HG03175 (cell line): Measurements from ENCODE around the gene ANKRD26.
"Not testable (repeated sequence)": the region's sequence is repeated elsewhere in the genome, so short reads cannot be mapped to it uniquely, and the experiment has no call there.

ENCODE experiments used
- ATAC-seq: cut with Tn5 transposase; IDR thresholded peaks from one replicate; pipeline ENCODE4 v1.9.1; 2021; ENCODE audit warnings: mild to moderate bottlenecking, moderate library complexity; ENCODE audit not compliant: unreplicated experiment

The ANKRD26 gene

GRCh38 chr10:27099916-27100812, at the start of gene ANKRD26:
Gene ANKRD26 (minus strand): TSS chr10:27100494. CDS start chr10:27100326, 168 bp downstream.
- ATAC-seq: peak; percentile 88

GRCh38 chr10:27147701-27148100, 47.4 kb upstream of the ANKRD26 start:
- ATAC-seq: no peak

GRCh38 chr10:27145937-27146336, 45.6 kb upstream of the ANKRD26 start:
- no peak for ATAC-seq

GRCh38 chr10:27143686-27144085, 43.4 kb upstream of the ANKRD26 start:
- ATAC-seq: no peak

GRCh38 chr10:27138277-27138676, 38.0 kb upstream of the ANKRD26 start:
- ATAC-seq: no peak

GRCh38 chr10:27134371-27134770, 34.1 kb upstream of the ANKRD26 start:
- no peak for ATAC-seq

- ATAC-seq: no peak
Measured at GRCh38 chr10:27108165-27108564, 7.9 kb upstream of the ANKRD26 start.

- no peak for ATAC-seq
Measured at GRCh38 chr10:27104919-27105318, 4.6 kb upstream of the ANKRD26 start.

GRCh38 chr10:27100813-27101347, 586 bp upstream of the ANKRD26 start:
- ATAC-seq: peak; percentile 4

GRCh38 chr10:27099448-27099847, 846 bp downstream of the ANKRD26 start:
- no peak for ATAC-seq

- no peak for ATAC-seq
Measured at GRCh38 chr10:27088119-27089044, 11.9 kb downstream of the ANKRD26 start.

- ATAC-seq: no peak
Measured at GRCh38 chr10:27072436-27073114, 27.7 kb downstream of the ANKRD26 start.

GRCh38 chr10:27068217-27068891, 31.9 kb downstream of the ANKRD26 start:
- ATAC-seq: peak; percentile 58

- peak; percentile 65 for ATAC-seq
Measured at GRCh38 chr10:27065084-27065483, 35.2 kb downstream of the ANKRD26 start.

- ATAC-seq: no peak
Measured at GRCh38 chr10:27052656-27053055, 47.6 kb downstream of the ANKRD26 start.

- ATAC-seq: not testable (repeated sequence)
Measured at GRCh38 chr10:27045247-27045646, 55.0 kb downstream of the ANKRD26 start.

GRCh38 chr10:27041196-27041595, 59.1 kb downstream of the ANKRD26 start:
- ATAC-seq: no peak

- ATAC-seq: no peak
Measured at GRCh38 chr10:27038168-27038567, 62.1 kb downstream of the ANKRD26 start.

GRCh38 chr10:27035163-27035562, 65.1 kb downstream of the ANKRD26 start:
- ATAC-seq: no peak

GRCh38 chr10:27030060-27030459, 70.2 kb downstream of the ANKRD26 start:
- ATAC-seq: no peak
